ENCODE measurements around the gene RXRB.
A peak's percentile ranks its signal among the peaks of the same experiment; 100 is the strongest.

Gene RXRB

DNA sequence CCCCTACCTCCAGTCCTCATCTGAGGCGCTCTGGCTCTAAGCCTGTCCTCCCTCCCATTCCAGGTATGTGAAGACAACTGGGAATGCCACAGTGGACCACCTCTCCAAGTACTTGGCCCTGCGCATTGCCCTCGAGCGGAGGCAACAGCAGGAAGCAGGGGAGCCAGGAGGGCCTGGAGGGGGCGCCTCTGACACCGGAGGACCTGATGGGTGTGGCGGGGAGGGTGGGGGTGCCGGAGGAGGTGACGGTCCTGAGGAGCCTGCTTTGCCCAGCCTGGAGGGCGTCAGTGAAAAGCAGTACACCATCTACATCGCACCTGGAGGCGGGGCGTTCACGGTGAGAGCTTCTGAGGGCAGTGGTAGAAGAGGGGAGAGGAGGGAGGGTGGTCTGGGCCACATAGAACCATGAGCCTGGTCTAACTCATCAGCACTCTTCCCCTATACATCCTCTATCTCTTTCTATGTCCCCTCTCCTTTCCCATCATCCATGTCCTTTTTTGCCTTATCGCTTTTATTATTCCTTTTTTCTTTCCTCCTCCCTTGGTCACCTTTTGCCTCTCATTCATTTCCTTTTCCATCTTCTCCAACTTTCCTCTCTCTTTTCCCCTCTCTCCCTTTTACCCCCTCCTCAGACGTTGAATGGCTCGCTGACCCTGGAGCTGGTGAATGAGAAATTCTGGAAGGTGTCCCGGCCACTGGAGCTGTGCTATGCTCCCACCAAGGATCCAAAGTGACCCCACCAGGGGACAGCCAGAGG, 11.4 kb upstream of the RXRB start:
- DNase-seq: no peak

DNA sequence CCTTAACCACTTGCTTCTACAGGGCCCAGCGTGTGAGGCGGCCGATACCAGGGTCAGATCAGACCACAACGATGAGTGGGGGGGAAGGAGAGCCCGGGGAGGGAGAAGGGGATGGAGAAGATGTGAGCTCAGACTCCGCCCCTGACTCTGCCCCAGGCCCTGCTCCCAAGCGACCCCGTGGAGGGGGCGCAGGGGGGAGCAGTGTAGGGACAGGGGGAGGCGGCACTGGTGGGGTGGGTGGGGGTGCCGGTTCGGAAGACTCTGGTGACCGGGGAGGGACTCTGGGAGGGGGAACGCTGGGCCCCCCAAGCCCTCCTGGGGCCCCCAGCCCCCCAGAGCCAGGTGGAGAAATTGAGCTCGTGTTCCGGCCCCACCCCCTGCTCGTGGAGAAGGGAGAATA, 10.7 kb upstream of the RXRB start:
- no peak for DNase-seq

DNA sequence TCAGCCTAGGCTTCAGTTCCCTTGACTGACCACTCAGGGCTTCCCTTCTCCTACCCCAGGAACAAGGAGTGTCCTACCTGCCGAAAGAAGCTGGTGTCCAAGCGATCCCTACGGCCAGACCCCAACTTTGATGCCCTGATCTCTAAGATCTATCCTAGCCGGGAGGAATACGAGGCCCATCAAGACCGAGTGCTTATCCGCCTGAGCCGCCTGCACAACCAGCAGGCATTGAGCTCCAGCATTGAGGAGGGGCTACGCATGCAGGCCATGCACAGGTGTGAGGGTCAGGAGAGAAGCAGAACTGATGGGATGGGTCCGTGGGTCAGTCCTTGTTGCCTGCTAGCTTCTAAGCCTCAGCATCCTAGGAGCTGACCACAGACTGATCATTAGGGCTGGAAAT, 9.4 kb upstream of the RXRB start:
- DNase-seq: no peak

DNA sequence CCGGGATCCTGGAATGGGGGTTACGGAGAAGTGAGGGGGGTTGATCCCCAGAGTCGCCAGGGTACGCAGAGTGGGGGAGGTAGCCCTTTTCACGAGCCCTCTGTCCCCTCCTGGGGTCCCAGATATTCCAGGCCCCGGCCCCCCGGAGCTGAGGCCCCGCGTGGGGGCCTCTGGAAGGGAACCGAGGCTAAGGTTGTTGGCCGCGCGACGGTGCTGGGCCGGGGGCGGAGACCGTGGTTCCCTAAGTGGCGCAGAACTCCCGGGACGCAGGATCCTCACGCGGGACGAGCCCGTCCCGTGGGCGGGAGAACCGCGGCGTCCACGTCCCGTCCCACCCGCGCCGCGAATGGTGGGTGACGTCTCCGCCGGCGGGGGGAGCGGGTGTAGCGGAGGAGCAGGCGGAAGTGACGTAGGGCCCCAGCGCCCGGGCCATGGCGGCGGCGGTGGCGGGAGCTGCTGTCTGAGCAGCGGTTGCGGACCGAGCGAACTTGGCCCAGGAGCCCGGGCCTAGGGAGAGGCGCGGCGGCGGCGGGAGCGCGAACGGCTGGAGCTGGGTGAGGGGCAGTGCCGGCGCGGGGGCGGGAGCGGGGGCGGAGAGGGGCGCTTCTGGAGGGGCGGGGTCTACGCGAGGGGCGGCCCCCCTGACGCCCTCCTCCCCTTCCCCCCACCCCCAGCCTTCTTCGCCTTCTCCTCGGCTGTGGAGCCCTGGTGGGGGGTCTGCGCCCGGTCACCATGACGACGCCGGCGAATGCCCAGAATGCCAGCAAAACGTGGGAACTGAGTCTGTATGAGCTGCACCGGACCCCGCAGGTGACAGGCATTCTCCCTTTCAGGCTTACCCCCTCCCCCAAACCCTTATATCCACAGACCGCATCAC, 7.9 kb upstream of the RXRB start, which contains the start of gene RING1:
Gene RING1 (plus strand): TSS at position 410 of the 877 bp plus-strand sequence. CDS start 323 bp downstream, at position 733.
- DNase-seq: peak; percentile 50

DNA sequence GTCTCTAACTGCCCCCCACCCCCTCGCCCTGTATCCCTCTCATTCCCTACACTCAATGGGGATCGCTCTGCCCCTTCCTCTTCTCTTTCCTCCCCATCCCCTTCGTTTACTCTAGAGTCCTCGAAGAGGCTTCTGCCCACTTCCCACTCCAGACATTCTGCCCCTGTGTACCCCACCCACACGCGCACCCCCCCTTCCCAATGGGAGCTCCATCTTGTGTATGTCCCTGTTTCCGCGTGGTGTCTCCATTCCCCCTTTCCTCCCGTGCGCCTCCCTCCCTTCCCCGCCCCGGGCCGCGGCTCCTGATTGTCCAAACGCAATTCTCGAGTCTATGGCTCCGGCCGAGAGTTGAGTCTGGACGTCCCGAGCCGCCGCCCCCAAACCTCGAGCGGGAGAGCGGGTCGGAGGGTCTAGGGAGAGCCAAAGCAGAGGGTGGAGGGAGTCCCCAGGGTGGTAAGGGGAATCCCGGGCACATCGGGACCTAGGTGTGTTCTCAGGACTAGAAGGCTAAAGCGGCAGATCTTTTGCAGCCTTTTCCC, 7.2 kb upstream of the RXRB start:
- DNase-seq: peak; percentile 20

DNA sequence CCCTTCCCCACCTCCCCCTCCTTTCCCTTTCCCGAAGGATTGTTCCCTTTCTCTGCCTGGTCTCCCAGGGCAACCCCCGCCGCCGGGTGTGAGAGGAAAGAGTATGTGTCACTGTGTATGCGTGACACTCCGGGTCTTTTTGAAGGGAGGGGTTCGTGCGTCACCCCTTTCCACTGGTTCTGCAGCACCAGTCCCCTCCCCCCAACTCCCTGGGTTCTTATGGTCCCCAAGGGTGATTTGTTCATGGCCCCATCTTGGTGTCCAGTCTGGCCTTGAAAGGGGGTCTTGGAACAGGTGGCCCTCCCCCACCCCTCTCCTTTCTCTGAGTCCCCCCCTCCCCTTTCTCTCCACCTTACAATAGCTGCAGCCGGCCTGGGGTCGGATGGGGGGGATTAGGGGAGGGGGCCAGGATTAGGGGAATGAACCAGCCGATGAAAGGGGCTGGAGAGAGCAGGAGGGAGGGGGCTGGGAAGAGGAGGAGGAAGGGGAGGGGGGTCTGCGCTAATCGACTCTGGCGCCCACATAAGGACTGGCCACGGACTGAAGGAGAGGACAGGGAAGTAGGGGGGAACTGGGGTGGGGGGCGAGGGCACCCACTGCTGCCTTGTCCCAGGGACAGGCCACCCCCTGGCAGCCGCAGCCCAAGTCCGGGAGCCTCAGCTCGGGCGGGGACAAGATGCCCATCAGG, 6.5 kb upstream of the RXRB start:
- DNase-seq: no peak

DNA sequence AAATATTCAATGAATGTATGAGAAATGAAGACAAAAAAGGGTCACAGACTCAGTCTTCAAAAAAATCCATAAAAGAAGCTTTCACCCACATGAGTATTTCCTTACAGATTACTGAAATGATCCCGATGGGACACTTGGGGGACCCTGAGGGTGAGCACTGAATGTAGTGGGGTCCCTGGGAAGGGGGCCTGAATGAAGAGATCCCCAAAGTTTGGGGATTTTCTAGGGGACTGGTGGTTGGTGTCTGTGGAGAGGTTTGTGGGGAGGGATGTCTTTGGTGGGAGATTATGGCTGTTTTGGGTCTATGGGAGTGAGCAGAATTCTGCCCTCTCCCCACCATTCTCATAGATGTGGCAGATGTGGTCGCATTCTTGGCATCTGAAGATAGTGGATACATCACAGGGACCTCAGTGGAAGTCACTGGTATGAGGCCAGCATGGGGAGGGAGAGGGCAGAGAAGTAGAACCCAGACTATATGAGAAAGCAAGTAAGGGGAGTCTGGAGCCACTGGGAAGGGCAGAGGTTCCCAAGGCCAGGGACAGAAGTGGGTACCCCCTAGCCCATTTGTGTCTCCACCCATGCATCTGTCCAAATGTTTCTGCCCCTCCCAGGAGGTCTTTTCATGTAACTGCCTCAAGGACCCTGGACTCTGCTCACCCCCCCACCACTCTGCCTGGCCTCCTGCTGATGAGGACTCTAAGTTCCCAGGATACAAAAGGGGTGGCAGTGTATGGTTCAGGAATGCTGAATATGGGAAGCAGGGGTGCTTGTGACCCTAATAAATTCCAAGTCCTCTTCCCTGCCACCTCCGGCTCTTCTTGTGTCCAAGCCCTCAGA, 5.8 kb upstream of the RXRB start:
- no peak for DNase-seq

DNA sequence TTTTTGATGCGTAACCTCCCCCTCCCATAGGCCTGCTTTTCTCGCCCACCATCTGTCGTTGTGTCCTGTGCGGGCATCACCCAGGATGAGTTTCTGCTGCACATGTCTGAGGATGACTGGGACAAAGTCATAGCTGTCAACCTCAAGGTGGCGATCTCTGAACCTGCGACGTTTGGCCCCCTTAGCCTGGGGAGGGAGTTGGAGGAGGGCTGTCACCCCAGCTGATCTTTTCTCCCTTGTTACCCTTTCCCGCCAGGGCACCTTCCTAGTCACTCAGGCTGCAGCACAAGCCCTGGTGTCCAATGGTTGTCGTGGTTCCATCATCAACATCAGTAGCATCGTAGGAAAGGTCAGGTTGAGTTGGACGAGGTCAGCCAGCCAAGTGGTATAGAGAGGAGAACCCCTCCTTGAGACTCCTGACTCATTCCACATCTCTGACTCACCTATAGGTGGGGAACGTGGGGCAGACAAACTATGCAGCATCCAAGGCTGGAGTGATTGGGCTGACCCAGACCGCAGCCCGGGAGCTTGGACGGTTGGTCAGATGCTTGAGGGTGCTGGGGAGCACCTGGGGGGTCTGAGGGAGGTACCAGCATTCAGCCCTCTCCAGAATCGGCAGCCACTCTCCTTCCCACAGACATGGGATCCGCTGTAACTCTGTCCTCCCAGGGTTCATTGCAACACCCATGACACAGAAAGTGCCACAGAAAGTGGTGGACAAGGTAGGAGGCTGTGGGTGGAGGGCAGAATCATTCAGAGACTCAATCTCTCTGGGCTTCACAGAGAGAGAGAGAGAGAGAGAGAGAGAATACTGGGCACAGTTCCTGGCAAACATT, 4.9 kb upstream of the RXRB start:
- no peak for DNase-seq

DNA sequence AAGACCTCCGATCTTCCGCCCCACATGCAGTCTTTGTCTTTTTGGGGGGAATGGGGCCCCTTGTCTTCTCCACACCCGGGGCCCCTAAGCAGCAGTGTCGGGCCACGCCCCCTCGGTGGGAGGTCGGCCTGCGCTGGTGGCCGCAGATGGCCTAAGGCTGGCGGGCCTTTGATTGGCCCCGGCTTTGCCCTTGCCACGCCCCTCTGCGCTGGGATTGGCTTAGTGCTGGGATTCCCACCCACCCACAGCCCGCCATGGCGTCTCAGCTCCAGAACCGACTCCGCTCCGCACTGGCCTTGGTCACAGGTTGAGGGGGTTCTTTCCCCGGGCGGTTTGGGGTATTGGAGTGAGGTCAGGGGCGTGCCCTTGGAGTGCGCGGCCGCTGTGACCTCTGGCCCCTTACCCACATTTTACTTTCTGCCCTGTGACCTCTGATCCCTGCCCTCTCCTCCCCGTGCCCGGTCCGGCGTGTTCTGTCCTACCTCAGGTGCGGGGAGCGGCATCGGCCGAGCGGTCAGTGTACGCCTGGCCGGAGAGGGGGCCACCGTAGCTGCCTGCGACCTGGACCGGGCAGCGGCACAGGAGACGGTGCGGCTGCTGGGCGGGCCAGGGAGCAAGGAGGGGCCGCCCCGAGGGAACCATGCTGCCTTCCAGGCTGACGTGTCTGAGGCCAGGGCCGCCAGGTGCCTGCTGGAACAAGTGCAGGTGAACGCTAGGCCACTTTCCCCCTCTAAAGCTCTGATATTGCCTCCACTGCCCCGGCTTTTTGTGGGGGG, 4.1 kb upstream of the RXRB start, which contains the start of gene HSD17B8:
Gene HSD17B8 (plus strand): TSS at position 241 of the 776 bp plus-strand sequence. CDS start 14 bp downstream, at position 255.
- peak; percentile 67 for DNase-seq

DNA sequence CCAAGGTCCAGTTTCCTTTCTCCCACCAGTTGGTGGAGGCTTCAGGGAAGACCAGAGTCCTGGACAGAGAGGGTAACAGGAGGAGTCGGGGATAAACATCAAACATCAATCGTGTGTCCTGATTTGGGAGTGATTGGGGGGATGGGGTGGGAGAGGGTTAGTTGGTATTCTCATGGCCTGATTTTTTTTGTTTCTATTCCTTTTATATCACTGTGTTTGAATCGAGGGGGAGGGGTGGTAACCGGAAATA, 3.6 kb upstream of the RXRB start:
- DNase-seq: no peak

DNA sequence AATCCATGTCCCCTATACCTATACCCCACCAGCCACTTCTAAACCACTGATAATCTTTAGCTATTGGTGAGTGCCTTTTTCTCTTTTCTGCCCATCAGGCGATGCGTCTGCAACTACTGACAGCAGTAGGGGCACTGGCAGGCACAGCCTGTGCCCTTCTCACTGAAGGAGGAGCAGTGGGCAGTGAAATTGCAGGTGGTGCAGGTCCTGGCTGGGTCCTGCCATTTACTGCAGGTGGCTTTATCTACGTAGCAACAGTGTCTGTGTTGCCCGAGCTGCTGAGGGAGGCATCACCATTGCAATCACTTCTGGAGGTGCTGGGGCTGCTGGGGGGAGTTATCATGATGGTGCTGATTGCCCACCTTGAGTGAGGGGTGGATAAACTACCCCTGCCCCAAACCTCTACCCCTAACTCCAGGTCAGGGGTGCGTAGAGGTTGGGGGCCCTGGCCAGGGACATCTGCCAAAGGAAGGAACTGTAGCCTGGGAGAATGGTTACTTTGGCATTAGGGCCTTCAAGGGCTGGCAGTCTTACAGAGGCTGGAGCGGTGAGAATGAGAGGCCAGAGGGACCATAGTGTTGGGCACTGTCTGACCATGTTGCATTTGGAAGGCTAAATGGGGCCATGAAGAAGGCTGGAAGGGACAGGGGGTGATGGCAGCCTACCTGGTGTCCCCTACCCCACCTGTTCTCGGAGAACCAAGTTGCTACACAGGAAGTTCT, 3.1 kb upstream of the RXRB start:
- no peak for DNase-seq

DNA sequence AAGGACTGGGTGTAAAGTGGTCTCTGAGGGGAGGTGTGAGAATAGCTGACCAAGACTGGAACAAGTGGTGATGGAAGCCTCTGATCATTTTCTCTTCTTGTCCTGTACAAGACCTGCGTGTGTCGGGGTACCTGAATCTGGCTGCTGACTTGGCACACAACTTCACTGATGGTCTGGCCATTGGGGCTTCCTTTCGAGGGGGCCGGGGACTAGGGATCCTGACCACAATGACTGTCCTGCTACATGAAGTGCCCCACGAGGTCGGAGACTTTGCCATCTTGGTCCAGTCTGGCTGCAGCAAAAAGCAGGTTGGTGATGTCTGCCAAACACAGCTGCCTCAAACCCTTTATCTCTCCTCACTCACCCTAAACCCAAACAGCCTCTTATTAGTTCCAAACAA, 2.3 kb upstream of the RXRB start:
- no peak for DNase-seq

DNA sequence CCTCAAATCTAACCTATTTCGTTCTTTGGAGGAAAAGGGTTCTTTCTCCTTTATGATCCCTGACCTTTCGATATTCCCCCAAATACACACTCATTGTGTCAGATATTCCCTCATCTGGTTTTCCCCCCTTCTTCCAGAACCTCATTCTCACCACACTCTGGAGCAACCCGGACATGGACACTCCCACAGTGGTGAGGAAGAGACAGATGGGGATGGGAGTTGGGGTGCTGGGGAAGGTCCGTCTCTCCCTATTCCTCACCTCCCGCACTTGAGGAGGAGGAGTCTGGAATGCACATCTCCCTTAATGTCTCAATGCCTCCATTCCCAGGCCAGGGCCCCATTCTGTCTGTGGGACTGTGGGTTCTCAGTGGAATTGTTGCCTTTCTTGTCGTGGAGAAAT, 1.5 kb upstream of the RXRB start:
- no peak for DNase-seq

DNA sequence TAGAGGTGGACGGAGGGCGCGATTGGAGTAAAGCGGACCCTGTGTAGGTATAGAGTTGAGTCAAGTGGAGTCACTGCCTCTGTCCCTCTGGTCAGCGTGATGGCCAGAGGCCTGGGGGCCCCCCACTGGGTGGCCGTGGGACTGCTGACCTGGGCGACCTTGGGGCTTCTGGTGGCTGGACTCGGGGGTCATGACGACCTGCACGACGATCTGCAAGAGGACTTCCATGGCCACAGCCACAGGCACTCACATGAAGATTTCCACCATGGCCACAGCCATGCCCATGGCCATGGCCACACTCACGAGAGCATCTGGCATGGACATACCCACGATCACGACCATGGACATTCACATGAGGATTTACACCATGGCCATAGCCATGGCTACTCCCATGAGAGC, 681 bp upstream of the RXRB start:
- DNase-seq: no peak

DNA sequence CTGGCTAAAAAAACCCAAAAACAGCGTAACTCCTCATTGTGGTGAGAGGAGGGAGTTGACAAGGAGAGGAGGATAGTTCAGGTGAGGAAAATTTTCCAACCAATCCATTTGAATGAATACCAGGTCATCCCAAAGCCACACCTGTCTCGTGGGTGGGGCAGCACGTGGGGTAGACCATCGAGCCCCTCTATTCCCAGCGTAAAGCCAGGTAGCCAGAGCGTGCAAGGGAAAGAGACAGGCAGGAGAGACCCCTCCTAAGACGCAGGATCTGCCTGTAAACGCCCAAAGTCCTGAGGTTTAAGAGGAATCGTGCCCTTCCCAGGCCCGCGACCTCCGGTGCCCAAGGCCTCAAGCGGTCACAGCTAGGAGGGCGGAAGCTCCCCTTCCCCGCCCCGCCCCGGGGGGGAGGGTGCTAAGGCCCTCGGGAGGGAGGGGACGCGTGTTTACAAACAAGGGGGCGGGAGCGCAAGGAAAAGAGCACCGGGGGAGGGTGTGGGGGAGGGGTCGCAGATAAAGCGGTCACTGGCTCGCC, 712 bp downstream of the RXRB start:
- no peak for DNase-seq

DNA sequence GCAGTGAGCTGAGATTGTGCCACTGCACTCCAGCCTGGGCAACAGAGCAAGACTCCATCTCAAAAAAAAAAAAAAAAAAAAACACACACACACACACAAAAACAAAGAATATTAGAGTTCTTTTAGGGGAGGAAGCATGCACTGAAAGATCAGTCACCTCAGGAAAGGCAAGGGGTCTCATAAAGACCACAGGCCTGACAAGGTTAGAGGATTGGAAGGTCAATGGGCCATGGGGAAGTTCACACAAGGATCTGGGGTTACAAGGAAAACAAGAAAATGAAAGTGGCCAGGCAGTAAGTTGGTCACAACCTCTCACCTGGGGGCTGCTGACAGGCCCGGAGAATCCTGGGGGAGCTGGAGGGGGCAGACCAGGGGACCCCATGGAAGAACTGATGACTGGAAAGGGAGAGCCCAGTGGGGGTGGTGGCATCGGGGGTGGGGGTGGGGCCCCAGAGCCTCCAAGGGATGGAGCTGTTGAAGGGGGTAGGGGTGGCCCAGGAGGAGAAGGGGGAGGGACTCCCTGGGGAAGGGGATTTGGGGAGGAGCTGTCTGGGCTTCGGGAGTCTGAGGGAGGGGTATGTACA, 1.5 kb downstream of the RXRB start:
- no peak for DNase-seq

DNA sequence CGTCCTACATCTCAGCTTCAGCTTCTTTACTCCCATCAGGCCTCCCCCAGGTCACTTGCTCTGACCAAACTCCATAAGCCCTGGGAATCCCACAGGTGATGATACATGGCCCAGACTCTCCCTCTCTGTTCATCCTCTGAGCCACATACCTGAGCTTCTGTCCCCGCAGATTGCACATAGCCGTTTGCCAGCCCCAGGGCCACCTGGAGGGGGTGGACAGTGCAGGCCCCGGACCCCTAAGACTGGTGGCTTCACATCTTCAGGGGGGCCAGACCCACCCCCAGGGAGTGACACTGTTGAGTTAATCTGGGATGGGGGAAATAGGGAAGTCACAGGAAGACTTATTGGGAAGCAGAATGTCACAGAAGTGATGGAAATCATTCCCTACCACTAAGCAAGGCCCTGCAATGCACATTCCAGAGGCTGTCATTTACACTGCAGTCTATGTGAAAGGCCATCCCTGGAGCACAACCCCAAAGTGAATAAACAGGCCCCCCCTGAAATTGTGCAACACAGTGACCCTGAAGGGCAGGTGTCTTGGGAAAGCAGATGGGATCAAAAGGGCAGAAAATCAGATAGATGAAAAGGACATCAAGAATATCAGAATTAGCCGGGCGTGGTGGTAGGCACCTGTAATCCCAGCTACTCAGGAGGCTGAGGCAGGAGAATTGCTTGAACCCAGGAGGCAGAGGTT, 2.2 kb downstream of the RXRB start:
- DNase-seq: no peak

DNA sequence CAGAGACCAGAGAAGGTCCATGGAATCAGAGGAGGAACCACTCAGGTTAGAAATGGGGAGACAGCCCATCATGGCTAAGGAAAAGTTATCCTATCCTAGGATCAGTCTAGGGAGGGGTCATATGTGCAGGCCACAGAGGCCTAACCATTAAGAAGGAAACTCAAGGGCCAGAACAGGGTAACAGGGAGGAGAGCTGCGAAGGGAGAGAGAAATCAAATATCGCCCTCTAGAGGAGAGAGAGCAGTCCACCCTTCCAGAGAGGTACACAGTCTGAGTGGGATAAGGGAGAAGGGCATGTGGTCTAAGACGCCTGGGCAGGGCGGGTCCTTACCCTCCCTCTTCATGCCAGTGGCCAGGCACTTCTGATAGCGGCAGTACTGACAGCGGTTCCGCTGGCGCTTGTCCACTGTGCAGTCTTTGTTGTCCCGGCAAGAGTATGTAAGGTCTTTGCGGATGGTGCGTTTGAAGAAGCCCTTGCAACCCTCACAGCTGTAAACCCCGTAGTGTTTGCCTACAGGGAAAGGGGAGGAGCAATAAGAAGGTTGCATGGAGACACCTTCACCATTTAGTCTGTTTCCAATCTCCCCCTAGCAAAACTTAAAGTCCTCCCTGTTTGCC, 2.9 kb downstream of the RXRB start:
- DNase-seq: no peak

Data from NCI-H1092 treated with DMSO at 0.1 percent for 48 hours (cell line).